K562 (cell line): ENCODE data around the gene EDEM1. TPM values are rescaled to one million over a fixed set of nuclear protein-coding genes. Genes with fewer than 3 reads are reported as not detected.

Source experiments
- ARNT ChIP-seq, 2 experiments: fragments of 450-650 bp; IDR thresholded peaks; 2 replicates each; pipeline ENCODE4 v1.6.1; 2016; ENCODE audit warnings: mild to moderate bottlenecking in 1 of 2
- BDP1 ChIP-seq: IDR thresholded peaks from 3 replicates; pipeline ENCODE4 v1.6.1; 2011; ENCODE audit not compliant: insufficient read length, insufficient read depth
- CBX3 ChIP-seq, 2 experiments: IDR thresholded peaks; 1 replicate in 1 of 2; 2 replicates in 1 of 2; pipeline ENCODE4 v1.6.1; 2012; ENCODE audit warnings: inconsistent platforms in 2 of 2, low read length in 2 of 2, borderline replicate concordance in 1 of 2, control low read depth in 1 of 2
- DMBX1 ChIP-seq: fragments of 250-450 bp; sonication (Bioruptor Pico); IDR thresholded peaks from 2 replicates; pipeline ENCODE4 v1.8.0; 2022; ENCODE audit warnings: inconsistent platforms, mild to moderate bottlenecking, moderate library complexity, borderline replicate concordance
- DNMT1 ChIP-seq: fragments of 450-650 bp; IDR thresholded peaks from 2 replicates; pipeline ENCODE4 v1.6.1; 2016; ENCODE audit warnings: antibody characterized with exemption, mild to moderate bottlenecking
- FOXK1 ChIP-seq: sonication (generic); formaldehyde crosslinking; IDR thresholded peaks from 2 replicates; pipeline ENCODE4 v1.8.0; 2022; ENCODE audit warnings: missing genetic modification reagents, mild to moderate bottlenecking, borderline replicate concordance
- GATAD2B ChIP-seq: fragments of 450-650 bp; IDR thresholded peaks from 2 replicates; pipeline ENCODE4 v1.6.1; 2017; ENCODE audit warnings: mild to moderate bottlenecking, borderline replicate concordance
- HSF4 ChIP-seq: fragments of 250-450 bp; sonication (Bioruptor Pico); IDR thresholded peaks from 2 replicates; pipeline ENCODE4 v2.1.2; 2022; ENCODE audit warnings: mild to moderate bottlenecking, moderate library complexity, borderline replicate concordance
- JUN ChIP-seq, 2 experiments: sonication (generic) in 1 of 2; formaldehyde crosslinking in 1 of 2; IDR thresholded peaks; 2 replicates each; pipeline versions ENCODE4 v1.6.1 to v1.8.0; 2012 to 2022; ENCODE audit warnings: borderline replicate concordance in 2 of 2, mild to moderate bottlenecking in 2 of 2, improper control_type of control experiment in 1 of 2, low read depth in 1 of 2, low read length in 1 of 2, missing genetic modification reagents in 1 of 2
- MCM7 ChIP-seq, 2 experiments: fragments of 450-650 bp; IDR thresholded peaks; 2 replicates each; pipeline ENCODE4 v1.6.1; 2016 to 2018
- MTA3 ChIP-seq: fragments of 450-650 bp; formaldehyde crosslinking; IDR thresholded peaks from 2 replicates; pipeline ENCODE4 v1.6.1; 2017; ENCODE audit warnings: mild to moderate bottlenecking, borderline replicate concordance
- NCOR1 ChIP-seq: fragments of 450-650 bp; IDR thresholded peaks from 2 replicates; pipeline ENCODE4 v1.6.1; 2016; ENCODE audit warnings: mild to moderate bottlenecking, moderate library complexity
- PCBP2 ChIP-seq: fragments of 200-400 bp; formaldehyde crosslinking; IDR thresholded peaks from 2 replicates; pipeline ENCODE4 v1.6.1; 2018; ENCODE audit warnings: low read length, low read depth, mild to moderate bottlenecking, moderate library complexity; ENCODE audit not compliant: poor library complexity, severe bottlenecking
- SMARCE1 ChIP-seq: fragments of 450-650 bp; IDR thresholded peaks from 2 replicates; pipeline ENCODE4 v1.7.1; 2016; ENCODE audit warnings: mild to moderate bottlenecking
- SOX6 ChIP-seq: fragments of 450-650 bp; IDR thresholded peaks from 2 replicates; pipeline ENCODE4 v1.6.1; 2014; ENCODE audit warnings: mild to moderate bottlenecking
- ZNF3 ChIP-seq: fragments of 250-450 bp; sonication (Bioruptor Pico); IDR thresholded peaks from 2 replicates; pipeline ENCODE4 v1.5.0; 2021; ENCODE audit warnings: mild to moderate bottlenecking, moderate library complexity
- ZNF707 ChIP-seq: fragments of 250-450 bp; sonication (Bioruptor Pico); conservative IDR thresholded peaks from 2 replicates; pipeline ENCODE4 v1.8.0; 2022; ENCODE audit warnings: inconsistent platforms, mild to moderate bottlenecking, moderate library complexity
- polyA plus RNA-seq, 8 experiments: library from polyadenylated mRNA; depleted of rRNA in 4 of 8; stranded (reverse) in 5 of 8; unstranded in 3 of 8; fragments of >200 nt; fragmentation: Nextera tagmentation in 2 of 8; fragmentation: Illumina TruSeq in 1 of 8; extraction: Ambion mirVana in 2 of 8; extraction: Trizol in 1 of 8; gene quantifications; 2 replicates each; pipeline versions ENCODE4 v1.2.1 to v1.2.3, GENCODE V29; 2011 to 2014; ENCODE audit warnings: inconsistent platforms in 1 of 8, missing spikeins in 1 of 8
- total RNA-seq, 7 experiments: library from RNA; depleted of rRNA in 6 of 7; stranded (reverse); fragments of >200 nt in 6 of 7; fragmentation: Illumina TruSeq in 2 of 7; extraction: Trizol in 2 of 7; gene quantifications; 2 replicates each; pipeline versions ENCODE4 v1.2.1 to v1.2.3, GENCODE V29; 2011 to 2021; ENCODE audit warnings: low replicate concordance in 1 of 7
- TF ChIP-seq, protein P1 (sequence below): fragments of 200-800 bp; sonication (Bioruptor generic); IDR thresholded peaks from 2 replicates; pipeline ENCODE4 v1.6.1; 2016; ENCODE audit warnings: missing genetic modification characterization, missing compliant biosample characterization
- TF ChIP-seq, protein P2 (sequence below): fragments of 250-450 bp; sonication (Bioruptor Pico); IDR thresholded peaks from 2 replicates; pipeline ENCODE4 v1.8.0; 2021; ENCODE audit warnings: mild to moderate bottlenecking, moderate library complexity

EDEM1 gene
- total and polyA plus RNA-seq, 9 of the 15 experiments (the other 6 are each of a cell fraction or from before 2014, with no cell fraction given), result 6.2 to 36.7 (median 14.3) TPM

DNA sequence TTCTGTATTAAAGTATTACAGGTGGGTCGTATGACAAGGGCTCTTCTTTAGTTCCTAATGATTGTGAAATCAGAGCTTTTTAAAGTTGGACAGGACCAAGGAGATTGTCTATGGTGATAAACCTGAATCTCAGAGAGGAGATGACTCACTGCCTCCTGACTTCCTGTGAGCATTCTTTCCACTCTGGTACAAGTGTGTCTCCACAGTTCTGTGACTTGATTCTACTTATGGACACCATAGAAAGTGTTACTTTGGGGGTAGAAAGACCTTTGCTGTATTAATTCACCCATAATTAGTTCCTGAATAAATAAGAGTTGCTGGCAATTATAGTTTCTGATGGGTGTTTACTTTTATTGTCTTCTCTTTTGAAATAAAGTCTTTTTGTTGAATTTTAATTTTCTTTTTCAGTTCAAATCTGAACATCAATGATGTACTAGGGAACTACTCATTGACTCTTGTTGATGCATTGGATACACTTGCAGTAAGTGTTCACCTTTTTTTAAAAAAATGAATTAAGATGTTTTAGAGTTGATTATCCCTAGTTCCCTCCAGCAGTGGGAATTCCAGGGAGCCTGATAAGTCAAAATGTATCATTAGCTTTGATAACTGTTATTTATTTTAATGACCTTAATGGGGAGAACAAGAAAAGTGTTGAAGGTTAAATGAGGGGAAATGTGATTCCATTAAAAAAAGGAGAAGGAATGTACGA lies 7.4 kb downstream of the EDEM1 start (continued):
- TF ChIP-seq ARNT (IDR thresholded peaks at IDR 0.05), result peak in 1 of 2 experiments; percentile 64; a peak in 1 of 4 replicates
- no peak for TF ChIP-seq MCM7 (IDR thresholded peaks at IDR 0.05)
- peak; percentile 98 for TF ChIP-seq JUN (IDR thresholded peaks at IDR 0.05; ENCODE audit: borderline replicate concordance, low read depth, low read length)
- TF ChIP-seq JUN (CRISPR knock-in tag; IDR thresholded peaks at IDR 0.05; ENCODE audit: borderline replicate concordance), result 0 out of 2 replicates have a peak, but pooled peaks have one; percentile 22
- TF ChIP-seq GATAD2B, result peak; percentile 59
- TF ChIP-seq SOX6, result peak; percentile 76
- peak; percentile 49; the same call in 1 of the 2 replicates for TF ChIP-seq DMBX1
- no peak for TF ChIP-seq DNMT1
- 0 out of 2 replicates have a peak, but pooled peaks have one; percentile 42 for TF ChIP-seq NCOR1
- no peak for TF ChIP-seq ZNF707
- TF ChIP-seq PCBP2, result no peak
- TF ChIP-seq FOXK1 (CRISPR knock-in tag), result no peak
- TF ChIP-seq MTA3, result peak; percentile 63; the same call in 1 of the 2 replicates
- TF ChIP-seq SMARCE1, result peak; percentile 98
- 0 out of 2 replicates have a peak, but pooled peaks have one; percentile 23 for TF ChIP-seq ZNF3 (CRISPR knock-in tag)
- no peak for TF ChIP-seq CBX3 (IDR thresholded peaks at IDR 0.05; ENCODE audit: borderline replicate concordance in 1 of 2, low read length in 2 of 2)
- no peak for TF ChIP-seq BDP1
- TF ChIP-seq HSF4 (CRISPR knock-in tag), result no peak
- TF ChIP-seq, protein P1, sequence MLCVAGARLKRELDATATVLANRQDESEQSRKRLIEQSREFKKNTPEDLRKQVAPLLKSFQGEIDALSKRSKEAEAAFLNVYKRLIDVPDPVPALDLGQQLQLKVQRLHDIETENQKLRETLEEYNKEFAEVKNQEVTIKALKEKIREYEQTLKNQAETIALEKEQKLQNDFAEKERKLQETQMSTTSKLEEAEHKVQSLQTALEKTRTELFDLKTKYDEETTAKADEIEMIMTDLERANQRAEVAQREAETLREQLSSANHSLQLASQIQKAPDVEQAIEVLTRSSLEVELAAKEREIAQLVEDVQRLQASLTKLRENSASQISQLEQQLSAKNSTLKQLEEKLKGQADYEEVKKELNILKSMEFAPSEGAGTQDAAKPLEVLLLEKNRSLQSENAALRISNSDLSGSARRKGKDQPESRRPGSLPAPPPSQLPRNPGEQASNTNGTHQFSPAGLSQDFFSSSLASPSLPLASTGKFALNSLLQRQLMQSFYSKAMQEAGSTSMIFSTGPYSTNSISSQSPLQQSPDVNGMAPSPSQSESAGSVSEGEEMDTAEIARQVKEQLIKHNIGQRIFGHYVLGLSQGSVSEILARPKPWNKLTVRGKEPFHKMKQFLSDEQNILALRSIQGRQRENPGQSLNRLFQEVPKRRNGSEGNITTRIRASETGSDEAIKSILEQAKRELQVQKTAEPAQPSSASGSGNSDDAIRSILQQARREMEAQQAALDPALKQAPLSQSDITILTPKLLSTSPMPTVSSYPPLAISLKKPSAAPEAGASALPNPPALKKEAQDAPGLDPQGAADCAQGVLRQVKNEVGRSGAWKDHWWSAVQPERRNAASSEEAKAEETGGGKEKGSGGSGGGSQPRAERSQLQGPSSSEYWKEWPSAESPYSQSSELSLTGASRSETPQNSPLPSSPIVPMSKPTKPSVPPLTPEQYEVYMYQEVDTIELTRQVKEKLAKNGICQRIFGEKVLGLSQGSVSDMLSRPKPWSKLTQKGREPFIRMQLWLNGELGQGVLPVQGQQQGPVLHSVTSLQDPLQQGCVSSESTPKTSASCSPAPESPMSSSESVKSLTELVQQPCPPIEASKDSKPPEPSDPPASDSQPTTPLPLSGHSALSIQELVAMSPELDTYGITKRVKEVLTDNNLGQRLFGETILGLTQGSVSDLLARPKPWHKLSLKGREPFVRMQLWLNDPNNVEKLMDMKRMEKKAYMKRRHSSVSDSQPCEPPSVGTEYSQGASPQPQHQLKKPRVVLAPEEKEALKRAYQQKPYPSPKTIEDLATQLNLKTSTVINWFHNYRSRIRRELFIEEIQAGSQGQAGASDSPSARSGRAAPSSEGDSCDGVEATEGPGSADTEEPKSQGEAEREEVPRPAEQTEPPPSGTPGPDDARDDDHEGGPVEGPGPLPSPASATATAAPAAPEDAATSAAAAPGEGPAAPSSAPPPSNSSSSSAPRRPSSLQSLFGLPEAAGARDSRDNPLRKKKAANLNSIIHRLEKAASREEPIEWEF, result no peak
- TF ChIP-seq, protein P2, sequence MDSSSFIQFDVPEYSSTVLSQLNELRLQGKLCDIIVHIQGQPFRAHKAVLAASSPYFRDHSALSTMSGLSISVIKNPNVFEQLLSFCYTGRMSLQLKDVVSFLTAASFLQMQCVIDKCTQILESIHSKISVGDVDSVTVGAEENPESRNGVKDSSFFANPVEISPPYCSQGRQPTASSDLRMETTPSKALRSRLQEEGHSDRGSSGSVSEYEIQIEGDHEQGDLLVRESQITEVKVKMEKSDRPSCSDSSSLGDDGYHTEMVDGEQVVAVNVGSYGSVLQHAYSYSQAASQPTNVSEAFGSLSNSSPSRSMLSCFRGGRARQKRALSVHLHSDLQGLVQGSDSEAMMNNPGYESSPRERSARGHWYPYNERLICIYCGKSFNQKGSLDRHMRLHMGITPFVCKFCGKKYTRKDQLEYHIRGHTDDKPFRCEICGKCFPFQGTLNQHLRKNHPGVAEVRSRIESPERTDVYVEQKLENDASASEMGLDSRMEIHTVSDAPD (CRISPR knock-in tag), result no peak
